ENCODE measurements around the gene PRR7.

Gene PRR7

DNA sequence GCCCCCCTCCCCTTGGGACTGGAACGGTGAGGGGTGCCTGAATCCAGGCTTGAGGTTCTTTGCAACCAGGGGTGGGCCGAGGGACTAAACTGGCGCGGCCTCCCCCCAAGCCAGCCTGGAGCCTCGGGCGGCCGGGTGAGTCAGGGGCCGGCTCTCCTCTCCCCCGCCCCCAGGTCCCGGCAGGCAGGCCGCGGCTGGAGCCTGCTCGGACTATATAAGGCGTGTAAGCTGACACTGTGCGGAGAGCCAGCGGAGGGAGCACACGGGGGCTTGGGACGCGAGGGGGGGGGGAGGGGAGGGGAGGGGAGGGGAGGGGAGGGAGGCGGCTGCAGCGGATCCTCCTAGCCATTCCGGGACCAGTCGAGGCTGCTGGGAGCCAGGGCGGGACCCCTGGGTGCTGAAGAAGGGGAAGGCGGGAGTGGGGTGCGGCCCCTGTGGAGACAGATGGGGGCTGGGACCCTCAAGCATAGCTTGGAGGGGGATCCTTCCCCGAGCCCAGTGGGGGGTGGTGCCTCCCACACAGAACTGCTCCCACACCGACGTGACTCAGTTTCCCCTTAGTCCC is 50.2 kb downstream of the PRR7 start:
- H3K9ac ChIP-seq, result peak overlapping the region; percentile 85
- peaks cover 88% of the 10 kb centered on the region for H3K4me1 ChIP-seq
- peak overlapping the region; percentile 85 for H3K4me3 ChIP-seq
- H3K27ac ChIP-seq, result peak overlapping the region; percentile 84
- peak overlapping the region; percentile 98 for H3K4me2 ChIP-seq
- peaks cover 61% of the 10 kb centered on the region for H4K20me1 ChIP-seq
- no peaks in the 10 kb centered on the region for H3K27me3 ChIP-seq
- TF ChIP-seq Cebpa-rat (IDR thresholded peaks at IDR 0.05), result no peak
- H3K36me3 ChIP-seq, result peaks cover 21% of the 10 kb centered on the region
- H3K9me3 ChIP-seq, result no peaks in the 10 kb centered on the region

DNA sequence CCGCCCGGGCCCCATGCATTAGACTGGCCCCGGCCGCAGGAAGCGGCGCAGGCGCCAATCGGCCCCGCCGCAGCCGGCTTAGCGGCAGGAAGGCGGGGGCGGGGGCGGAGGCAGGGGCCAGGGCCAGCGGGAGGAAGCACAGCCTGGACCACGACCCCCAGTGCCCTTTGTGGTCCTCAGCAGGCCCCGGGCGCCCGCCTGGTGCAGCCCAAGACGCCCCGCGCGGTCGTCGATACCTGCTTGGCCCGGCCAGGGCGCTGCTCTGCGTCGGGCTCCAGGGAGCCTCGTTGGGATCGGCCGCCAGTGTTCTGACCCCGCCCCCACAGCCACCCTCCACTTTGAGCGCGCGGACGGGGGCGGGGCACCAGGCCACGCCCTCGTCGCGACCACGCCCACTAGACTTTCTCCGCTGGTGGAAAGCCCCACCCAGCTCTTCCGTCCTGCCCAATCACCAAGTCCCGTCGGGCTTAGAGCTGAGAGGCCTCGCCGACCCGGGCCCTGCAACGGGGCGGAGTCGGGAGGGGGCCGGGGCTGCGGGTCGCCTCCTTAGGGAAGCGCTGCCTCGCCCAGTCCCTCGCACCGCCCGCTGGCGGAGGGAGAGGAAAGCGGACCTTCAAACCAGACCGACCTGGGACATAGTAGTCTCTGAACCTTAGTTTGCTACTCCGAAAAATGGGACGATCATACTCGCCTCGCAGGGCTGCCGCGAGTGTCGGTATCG is 50.8 kb downstream of the PRR7 start, which contains the start of gene PDLIM7:
Gene PDLIM7, minus strand, starts transcription at position 313 of the 721 bp plus-strand sequence. CDS start 1,092 bp downstream, outside the sequence.
- no peak for TF ChIP-seq Cebpa-rat (IDR thresholded peaks at IDR 0.05)
- Histone ChIP-seq H4K20me1 (peaks cover 63% of the 10 kb centered on the region), H3K36me3 (peaks cover 16% of the 10 kb centered on the region), H3K27me3 (no peaks in the 10 kb centered on the region), H3K27ac (peak within 1 kb of the TSS; percentile 84), H3K9me3 (no peaks in the 10 kb centered on the region), H3K9ac (peak within 1 kb of the TSS; percentile 85), H3K4me3 (peak within 1 kb of the TSS; percentile 85), H3K4me1 (peaks cover 89% of the 10 kb centered on the region), H3K4me2 (peak within 1 kb of the TSS; percentile 98)

DNA sequence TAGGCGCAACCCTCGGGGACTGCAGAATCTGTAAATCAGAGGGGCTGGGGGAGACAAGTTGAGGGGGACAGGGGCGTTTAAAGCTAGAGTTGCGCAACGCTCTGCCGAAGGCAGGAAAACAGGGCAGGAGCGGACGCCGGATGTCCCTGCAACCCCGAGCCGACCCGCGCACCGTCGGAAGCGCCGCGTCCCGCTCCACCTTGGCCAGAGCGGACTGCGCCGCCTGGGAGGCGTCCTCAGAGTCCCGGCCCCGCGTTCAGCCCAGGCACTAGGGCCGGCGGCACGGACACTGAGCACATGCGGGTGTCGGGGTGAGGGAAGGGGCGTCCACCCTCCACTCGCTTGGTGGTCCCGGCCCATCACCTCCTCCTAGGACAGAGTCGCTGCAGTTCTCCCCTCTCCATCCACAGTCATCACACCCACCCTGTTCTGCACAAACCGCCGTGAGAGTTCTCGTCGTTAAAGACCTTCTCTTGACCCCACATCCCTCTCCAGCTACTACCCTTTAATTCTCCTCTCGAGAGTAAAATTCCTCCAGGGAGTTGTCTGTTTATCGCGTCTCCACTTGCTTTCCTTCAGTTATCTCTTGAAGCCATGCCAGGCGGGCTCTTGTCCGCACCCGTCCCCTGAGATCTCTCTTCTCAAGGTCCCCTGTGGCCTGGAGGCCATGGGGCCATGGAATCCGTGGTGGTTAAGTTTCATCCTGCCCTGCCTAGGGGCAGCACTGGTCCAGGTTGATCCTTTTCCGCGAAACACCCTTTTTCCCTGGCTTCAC is 51.6 kb downstream of the PRR7 start:
- H3K4me2 ChIP-seq, result peak overlapping the region; percentile 98
- H3K27me3 ChIP-seq, result no peaks in the 10 kb centered on the region
- H3K36me3 ChIP-seq, result peaks cover 16% of the 10 kb centered on the region
- H3K27ac ChIP-seq, result peak overlapping the region; percentile 61
- peaks cover 63% of the 10 kb centered on the region for H4K20me1 ChIP-seq
- peak; percentile 97 for TF ChIP-seq Cebpa-rat (IDR thresholded peaks at IDR 0.05)
- H3K9me3 ChIP-seq, result no peaks in the 10 kb centered on the region
- peak overlapping the region; percentile 85 for H3K4me3 ChIP-seq
- peak overlapping the region; percentile 69 for H3K9ac ChIP-seq
- peaks cover 89% of the 10 kb centered on the region for H3K4me1 ChIP-seq

DNA sequence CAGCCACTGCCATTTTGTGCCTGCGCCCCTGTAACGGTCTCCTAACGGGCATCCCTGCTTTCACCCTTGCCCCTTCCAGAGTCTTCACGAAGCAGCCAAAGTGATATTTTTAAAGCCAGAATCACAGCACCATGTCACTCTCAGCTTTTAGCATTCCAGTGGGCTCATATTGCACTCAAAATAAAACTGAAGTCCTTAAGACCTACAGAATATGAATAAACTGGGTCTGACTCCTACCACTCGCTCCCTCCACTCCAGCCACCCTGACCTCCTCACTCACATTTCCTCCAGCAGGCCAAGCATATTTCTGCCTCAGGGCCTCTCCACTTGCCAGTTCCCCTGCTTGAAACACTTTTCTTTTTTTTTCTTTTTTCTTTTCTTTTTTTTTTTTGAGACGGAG is 53.2 kb downstream of the PRR7 start:
- Histone ChIP-seq H4K20me1 (peaks cover 63% of the 10 kb centered on the region), H3K9me3 (no peaks in the 10 kb centered on the region), H3K9ac (no peak overlapping the region; the same call in 1 of the 2 replicates), H3K27me3 (no peaks in the 10 kb centered on the region), H3K4me1 (peaks cover 89% of the 10 kb centered on the region), H3K27ac (peak overlapping the region; percentile 1; the same call in 1 of the 2 replicates), H3K36me3 (peaks cover 25% of the 10 kb centered on the region), H3K4me2 (peak overlapping the region; percentile 98), H3K4me3 (no peak overlapping the region)
- TF ChIP-seq Cebpa-rat (IDR thresholded peaks at IDR 0.05), result no peak

DNA sequence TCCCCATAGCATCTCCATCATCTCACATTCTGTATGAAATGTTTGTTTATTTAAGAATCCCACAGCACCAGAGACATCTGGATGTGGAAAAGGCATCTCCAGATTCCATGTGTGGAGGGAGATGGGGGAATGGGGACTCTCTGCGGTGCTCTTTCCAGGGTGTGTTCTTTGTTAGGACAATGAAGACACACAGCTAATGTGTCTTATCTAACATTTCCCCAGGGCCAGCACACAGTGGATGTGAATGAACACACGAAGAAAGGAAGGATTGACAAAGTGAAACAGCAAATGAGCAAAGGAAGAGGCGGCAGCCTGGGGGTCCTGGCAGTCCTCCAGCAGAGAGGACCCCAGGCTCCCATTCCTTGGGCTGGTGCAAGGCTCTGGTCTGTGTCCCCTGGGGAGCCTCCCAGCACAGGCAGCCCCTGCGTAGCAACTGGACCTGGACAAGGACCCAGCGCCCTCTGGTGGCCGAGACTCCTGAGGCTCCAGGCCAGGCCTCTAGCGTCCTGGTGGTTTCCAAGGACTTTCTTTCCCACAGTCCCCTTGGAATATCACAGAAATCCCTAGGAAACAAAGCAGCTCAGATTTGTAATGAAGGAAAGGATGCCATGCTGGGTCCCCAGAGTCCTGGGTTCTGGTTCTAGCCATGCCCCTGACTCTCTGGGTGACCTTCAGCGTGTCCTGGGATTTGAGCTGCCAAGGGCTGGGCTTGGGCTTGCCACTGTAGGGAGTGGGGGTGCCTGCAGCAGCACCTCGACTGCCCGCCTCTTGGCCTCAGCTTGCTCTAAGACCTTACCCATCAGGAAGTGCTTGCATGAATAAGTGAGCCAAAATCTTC is 54.3 kb downstream of the PRR7 start:
- no peak for TF ChIP-seq Cebpa-rat (IDR thresholded peaks at IDR 0.05)
- H3K4me2 ChIP-seq, result peak overlapping the region; percentile 98
- H3K9me3 ChIP-seq, result no peaks in the 10 kb centered on the region
- H3K9ac ChIP-seq, result peak overlapping the region; percentile 71
- H3K36me3 ChIP-seq, result peaks cover 35% of the 10 kb centered on the region
- H3K4me1 ChIP-seq, result peaks cover 89% of the 10 kb centered on the region
- peaks cover 63% of the 10 kb centered on the region for H4K20me1 ChIP-seq
- no peaks in the 10 kb centered on the region for H3K27me3 ChIP-seq
- H3K4me3 ChIP-seq, result no peak overlapping the region
- peak overlapping the region; percentile 72 for H3K27ac ChIP-seq

DNA sequence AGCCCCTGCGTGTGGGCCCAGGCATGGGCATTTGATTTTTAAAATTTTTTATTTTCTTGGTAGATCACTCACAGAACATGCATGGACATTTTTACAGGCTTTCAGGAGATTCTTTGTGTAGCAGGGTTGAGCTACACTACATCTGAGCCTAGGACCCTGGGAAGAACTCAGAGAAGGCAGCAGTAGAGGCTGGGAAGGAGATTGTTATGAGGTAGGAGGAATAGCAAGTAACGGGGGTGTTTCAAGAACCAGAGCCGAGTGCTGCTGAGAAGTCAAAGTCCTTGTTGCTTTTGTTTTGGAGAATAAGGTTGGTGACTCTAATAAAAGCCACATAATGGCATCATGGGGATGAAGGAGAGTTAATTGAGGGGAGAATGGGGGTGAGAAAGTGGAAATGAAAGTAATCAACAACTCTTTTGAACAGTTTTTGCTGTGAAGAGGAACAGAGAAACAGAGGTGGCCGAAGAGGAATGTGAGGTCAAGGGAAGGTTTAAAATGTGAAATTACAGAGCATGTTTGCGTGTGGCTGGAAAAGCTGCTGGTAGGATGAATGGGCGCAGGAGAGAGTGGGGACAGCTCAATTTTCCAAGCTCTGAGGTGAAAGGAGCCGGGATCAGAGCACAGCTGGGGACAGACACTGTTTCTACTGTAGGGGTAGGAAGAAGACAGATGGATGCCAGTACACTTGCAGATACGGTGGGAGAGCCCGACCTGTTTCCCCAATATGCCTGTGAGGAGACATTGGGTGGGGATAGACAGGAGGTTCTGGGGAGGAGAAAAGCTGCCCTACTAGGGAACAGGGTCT is 55.5 kb downstream of the PRR7 start:
- Histone ChIP-seq H3K27me3 (no peaks in the 10 kb centered on the region), H3K4me1 (peaks cover 93% of the 10 kb centered on the region), H3K9ac (peak overlapping the region; percentile 71), H3K36me3 (peaks cover 47% of the 10 kb centered on the region), H3K4me2 (peak overlapping the region; percentile 98), H3K27ac (peak overlapping the region; percentile 72), H3K4me3 (peak overlapping the region; percentile 28; the same call in 1 of the 2 replicates), H4K20me1 (peaks cover 64% of the 10 kb centered on the region), H3K9me3 (no peaks in the 10 kb centered on the region)
- no peak for TF ChIP-seq Cebpa-rat (IDR thresholded peaks at IDR 0.05)

DNA sequence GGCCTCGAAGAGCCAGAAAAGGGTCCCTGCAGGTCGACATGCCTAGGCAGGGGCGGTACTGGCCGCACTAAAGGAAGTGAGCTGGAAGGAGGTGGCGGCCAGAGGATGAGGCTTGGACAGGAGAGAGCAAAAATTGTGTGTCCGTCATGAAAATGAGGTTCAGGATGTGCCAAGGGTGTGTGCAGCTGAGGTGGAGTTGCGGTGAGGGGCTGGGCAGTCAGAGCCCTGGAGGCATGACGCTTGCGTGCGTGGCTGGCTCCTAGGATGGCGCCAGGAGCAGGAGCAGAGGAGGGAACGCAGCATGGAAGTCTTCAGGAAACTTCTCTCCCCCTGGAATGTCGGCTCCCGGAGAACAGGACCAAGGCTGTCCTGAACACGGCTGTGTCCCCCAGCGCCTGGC is 56.3 kb downstream of the PRR7 start:
- peak overlapping the region; percentile 71 for H3K9ac ChIP-seq
- peak overlapping the region; percentile 98 for H3K4me2 ChIP-seq

DNA sequence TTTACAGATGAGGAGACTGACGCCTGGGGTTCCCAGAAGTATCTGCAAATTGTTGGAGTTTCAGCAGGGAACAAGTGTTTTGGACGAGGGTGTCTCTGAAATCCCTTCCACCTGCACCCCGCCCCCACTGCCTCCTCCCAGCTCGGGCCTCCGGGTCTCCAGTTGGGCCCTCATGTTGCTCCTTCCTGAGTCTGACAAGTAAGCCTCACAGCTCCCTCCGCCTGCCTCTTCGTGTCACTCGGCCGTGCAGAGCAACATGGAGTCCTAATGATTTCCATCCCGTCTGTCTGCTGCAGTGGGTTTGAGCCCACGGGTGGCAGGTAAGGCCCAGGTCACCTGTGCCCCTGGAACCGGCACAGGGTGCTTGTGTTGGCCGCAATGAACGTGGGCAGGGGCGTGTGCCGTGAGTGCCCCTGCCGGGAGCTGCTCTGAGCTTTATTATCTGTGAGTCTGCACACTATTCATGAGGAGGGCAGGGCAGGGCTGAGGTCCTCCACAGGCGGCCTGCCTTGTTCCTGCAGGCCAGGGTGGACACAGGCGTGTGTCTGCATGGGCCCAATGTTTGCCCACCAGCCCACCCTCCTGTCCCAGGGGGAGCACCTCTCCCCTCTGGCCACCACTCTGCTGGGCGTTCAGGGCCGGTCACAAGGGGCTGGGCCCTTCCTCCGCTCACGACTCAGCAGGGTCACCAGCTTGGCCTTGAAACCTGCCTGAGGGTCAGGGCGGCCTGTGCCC is 56.9 kb downstream of the PRR7 start:
- peak overlapping the region; percentile 28; the same call in 1 of the 2 replicates for H3K4me3 ChIP-seq
- H3K27me3 ChIP-seq, result no peaks in the 10 kb centered on the region

More for the DNA sequence above, 56.3 kb downstream of the PRR7 start:
- no peaks in the 10 kb centered on the region for H3K27me3 ChIP-seq
- TF ChIP-seq Cebpa-rat (IDR thresholded peaks at IDR 0.05), result no peak
- H4K20me1 ChIP-seq, result peaks cover 63% of the 10 kb centered on the region
- peak overlapping the region; percentile 28; the same call in 1 of the 2 replicates for H3K4me3 ChIP-seq
- H3K9me3 ChIP-seq, result no peaks in the 10 kb centered on the region
- peaks cover 55% of the 10 kb centered on the region for H3K36me3 ChIP-seq
- peak overlapping the region; percentile 72 for H3K27ac ChIP-seq
- peaks cover 98% of the 10 kb centered on the region for H3K4me1 ChIP-seq

More for the DNA sequence above, 56.9 kb downstream of the PRR7 start:
- Histone ChIP-seq H3K4me2 (peak overlapping the region; percentile 98), H3K27ac (peak overlapping the region; percentile 72), H3K36me3 (peaks cover 61% of the 10 kb centered on the region), H3K4me1 (peaks cover 91% of the 10 kb centered on the region), H3K9me3 (no peaks in the 10 kb centered on the region), H3K9ac (peak overlapping the region; percentile 71), H4K20me1 (peaks cover 63% of the 10 kb centered on the region)
- no peak for TF ChIP-seq Cebpa-rat (IDR thresholded peaks at IDR 0.05)

Measured in BLaER1 (cell line).